MM.1S (cell line): Measurements from ENCODE around the gene RASL10B.

Source experiments
- DNase-seq: peaks from one replicate; pipeline ENCODE4 v3.0.0-alpha.2; 2015
- H2AFZ ChIP-seq: fragments of 300-600 bp; sonication (generic); 2 replicates; pipeline ENCODE4 v1.6.0; 2016; ENCODE audit warnings: antibody characterized with exemption, low read length
- H3F3A ChIP-seq: fragments of 300-600 bp; sonication (generic); 2 replicates; pipeline ENCODE4 v1.6.1; 2016; ENCODE audit warnings: mild to moderate bottlenecking, antibody characterized with exemption, low read length, moderate library complexity, mixed read lengths; ENCODE audit not compliant: insufficient read depth
- H3K27ac ChIP-seq: fragments of 300-600 bp; sonication (generic); 2 replicates; pipeline ENCODE4 v1.5.1; 2016; ENCODE audit warnings: mild to moderate bottlenecking, low read length
- H3K27me3 ChIP-seq: fragments of 300-600 bp; sonication (generic); replicated peaks from 2 replicates; pipeline ENCODE4 v1.6.0; 2016; ENCODE audit warnings: low read length; ENCODE audit not compliant: insufficient read depth
- H3K36me3 ChIP-seq: fragments of 300-600 bp; sonication (generic); replicated peaks from 2 replicates; pipeline ENCODE4 v1.6.1; 2016; ENCODE audit warnings: mild to moderate bottlenecking, low read length, mixed read lengths; ENCODE audit not compliant: insufficient read depth
- H3K4me1 ChIP-seq: fragments of 300-600 bp; sonication (generic); 2 replicates; pipeline ENCODE4 v1.6.1; 2016; ENCODE audit warnings: low read length, mixed read lengths
- H3K4me2 ChIP-seq: fragments of 300-600 bp; sonication (generic); 2 replicates; pipeline ENCODE4 v1.6.0; 2016; ENCODE audit warnings: low read depth, low read length
- H3K4me3 ChIP-seq: fragments of 300-600 bp; sonication (generic); 2 replicates; pipeline ENCODE4 v1.5.1; 2016; ENCODE audit warnings: low read length, mixed read lengths
- H3K79me2 ChIP-seq: fragments of 300-600 bp; sonication (generic); 2 replicates; pipeline ENCODE4 v1.6.1; 2016; ENCODE audit warnings: mixed run types, low read length, mixed read lengths
- H3K9ac ChIP-seq: fragments of 300-600 bp; sonication (generic); 2 replicates; pipeline ENCODE4 v1.6.1; 2016; ENCODE audit warnings: low read length, mixed read lengths
- H3K9me2 ChIP-seq: fragments of 300-600 bp; sonication (generic); replicated peaks from 2 replicates; pipeline ENCODE4 v1.6.1; 2016; ENCODE audit warnings: mild to moderate bottlenecking, low read length, mixed read lengths; ENCODE audit not compliant: insufficient read depth
- H3K9me3 ChIP-seq: fragments of 300-600 bp; sonication (generic); replicated peaks from 2 replicates; pipeline ENCODE4 v1.6.1; 2016; ENCODE audit warnings: mild to moderate bottlenecking, low read length, mixed read lengths; ENCODE audit not compliant: insufficient read depth
- H4K20me1 ChIP-seq: fragments of 300-600 bp; sonication (generic); 2 replicates; pipeline ENCODE4 v1.6.1; 2016; ENCODE audit warnings: mild to moderate bottlenecking, low read length, moderate library complexity, mixed read lengths; ENCODE audit not compliant: insufficient read depth
- CTCF ChIP-seq: fragments of 300-600 bp; sonication (generic); IDR thresholded peaks from 2 replicates; pipeline ENCODE4 v1.5.1; 2016; ENCODE audit warnings: antibody characterized with exemption, low read length, mixed read lengths
- EZH2 ChIP-seq: fragments of 300-600 bp; sonication (generic); optimal IDR thresholded peaks from 2 replicates; pipeline ENCODE3; 2017; ENCODE audit warnings: low read depth, mild to moderate bottlenecking, antibody characterized with exemption, low read length, mixed read lengths
- EZH2phosphoT487 ChIP-seq: fragments of 300-600 bp; sonication (generic); IDR thresholded peaks from 2 replicates; pipeline ENCODE4 v1.6.1; 2018; ENCODE audit warnings: antibody characterized with exemption, low read length

The RASL10B gene

GRCh38 chr17:35742496-35742895, 11.1 kb downstream of the RASL10B start:
- Histone ChIP-seq H3K27me3 (peaks cover 33% of the 10 kb centered on the region), H4K20me1 (no peaks in the 10 kb centered on the region), H3K36me3 (no peaks in the 10 kb centered on the region), H3K9me3 (no peaks in the 10 kb centered on the region), H2AFZ (no peak overlapping the region), H3K9me2 (no peaks in the 10 kb centered on the region), H3K9ac (no peak overlapping the region), H3K79me2 (no peaks in the 10 kb centered on the region), H3K4me1 (no peaks in the 10 kb centered on the region), H3F3A (no peaks in the 10 kb centered on the region), H3K4me3 (no peak overlapping the region), H3K4me2 (no peak overlapping the region), H3K27ac (no peak overlapping the region)
- DNase-seq, result no peak
- no peak for TF ChIP-seq EZH2
- no peak for TF ChIP-seq EZH2phosphoT487
- no peak for TF ChIP-seq CTCF

GRCh38 chr17:35742896-35743477, 11.5 kb downstream of the RASL10B start:
- H3K4me2 ChIP-seq, result no peak overlapping the region
- H3F3A ChIP-seq, result no peaks in the 10 kb centered on the region
- no peak overlapping the region for H2AFZ ChIP-seq
- no peaks in the 10 kb centered on the region for H4K20me1 ChIP-seq
- TF ChIP-seq CTCF, result no peak
- no peaks in the 10 kb centered on the region for H3K4me1 ChIP-seq
- no peaks in the 10 kb centered on the region for H3K9me2 ChIP-seq
- no peak for DNase-seq
- no peak overlapping the region for H3K4me3 ChIP-seq
- no peaks in the 10 kb centered on the region for H3K9me3 ChIP-seq
- H3K79me2 ChIP-seq, result no peaks in the 10 kb centered on the region
- H3K27me3 ChIP-seq, result peaks cover 35% of the 10 kb centered on the region
- no peak overlapping the region for H3K27ac ChIP-seq
- no peak overlapping the region for H3K9ac ChIP-seq
- no peaks in the 10 kb centered on the region for H3K36me3 ChIP-seq

GRCh38 chr17:35743626-35744328, 12.3 kb downstream of the RASL10B start:
- Histone ChIP-seq H3K9me2 (no peaks in the 10 kb centered on the region), H3K4me2 (no peak overlapping the region), H3K9ac (no peak overlapping the region), H3K4me3 (no peak overlapping the region), H3K79me2 (no peaks in the 10 kb centered on the region), H3K27ac (no peak overlapping the region), H3K4me1 (no peaks in the 10 kb centered on the region), H3F3A (no peaks in the 10 kb centered on the region), H4K20me1 (no peaks in the 10 kb centered on the region), H3K27me3 (peaks cover 43% of the 10 kb centered on the region), H3K9me3 (no peaks in the 10 kb centered on the region), H2AFZ (no peak overlapping the region), H3K36me3 (no peaks in the 10 kb centered on the region)
- TF ChIP-seq EZH2, result no peak
- TF ChIP-seq CTCF, result no peak
- no peak for DNase-seq
